HT1080 (cell line): ENCODE data around the gene IL10. TPM values are rescaled to one million over a fixed set of nuclear protein-coding genes. Genes with fewer than 3 reads are reported as not detected.

Experiments used
- small RNA-seq: library from RNA; depleted of rRNA; stranded (forward); fragments of <200 nt; gene quantifications from one replicate; pipeline ENCODE3, GENCODE V24; 2014
- total RNA-seq: library from RNA; depleted of rRNA; stranded (reverse); fragments of >200 nt; shearing (Covaris generic); gene quantifications from 2 replicates; pipeline ENCODE4 v1.2.3, GENCODE V29; 2014; rRNA removed

Gene IL10
- total RNA-seq, 1 experiment from 2014 or later = not detected

Small RNAs within 50 kb of the gene (small RNA-seq; reads per million reads assigned to genes)
- gene RF00019 = not detected

Other genes starting within 250 kb of the IL10 start
- gene EIF2D, start 160.0 kb downstream of the IL10 start, total RNA-seq = 66.6 and 83.6 TPM in 2 replicates
- 40.4 and 43.0 TPM in 2 replicates for gene DYRK3, start 137.0 kb downstream of the IL10 start, total RNA-seq
- 41.7 and 51.1 TPM in 2 replicates for gene MAPKAPK2, start 87.6 kb downstream of the IL10 start, total RNA-seq
- gene IL19, start 1.7 kb downstream of the IL10 start, total RNA-seq = 0.57 TPM in 1 of 2 replicates, not detected in the other
- gene IL20, start 93.1 kb upstream of the IL10 start, total RNA-seq = not detected in 2 replicates
- 17.2 and 19.8 TPM in 2 replicates for gene IL24, start 124.9 kb upstream of the IL10 start, total RNA-seq
- gene FCMR, start 149.4 kb upstream of the IL10 start, total RNA-seq = not detected in 2 replicates
- gene PIGR, start 174.0 kb upstream of the IL10 start, total RNA-seq = 0.13 TPM in 1 of 2 replicates, not detected in the other
- gene FCAMR, start 198.0 kb upstream of the IL10 start, total RNA-seq = not detected in 2 replicates